Naive B cell (primary cell): ENCODE measurements around the gene POFUT2. TPM values are rescaled to one million over a fixed set of nuclear protein-coding genes. Genes with fewer than 3 reads are reported as not detected.
"Not testable (repeated sequence)": the region's sequence is repeated elsewhere in the genome, so short reads cannot be mapped to it uniquely, and the experiment has no call there.

Experiments used
- ATAC-seq, 2 donors: fragments of 150-1000 bp; cut with Tn5 transposase; 2 replicates each; pipeline ENCODE4 v1.10.0; 2021; ENCODE audit warnings: low read depth in 2 of 2, mild to moderate bottlenecking in 2 of 2, moderate library complexity in 2 of 2
- DNase-seq: peaks from one replicate; pipeline ENCODE4 v3.0.0; 2022
- H3K27ac Mint-ChIP-seq, 6 donors: one replicate each; pipeline ENCODE4 v1.8.0; 2020 to 2022; ENCODE audit warnings: mild to moderate bottlenecking in 6 of 6, mixed read lengths in 6 of 6, moderate library complexity in 5 of 6, inconsistent platforms in 2 of 6
- H3K27me3 Mint-ChIP-seq, 3 donors: one replicate each; pipeline ENCODE4 v1.8.0; 2021 to 2022; ENCODE audit warnings: mixed read lengths in 3 of 3, mild to moderate bottlenecking in 1 of 3
- H3K36me3 Mint-ChIP-seq, 2 donors: one replicate each; pipeline ENCODE4 v1.8.0; 2020 to 2022; ENCODE audit warnings: mixed read lengths in 2 of 2, inconsistent platforms in 1 of 2, mild to moderate bottlenecking in 1 of 2
- H3K4me1 Mint-ChIP-seq, 3 donors: one replicate each; pipeline ENCODE4 v1.8.0; 2020 to 2022; ENCODE audit warnings: mixed read lengths in 3 of 3, inconsistent platforms in 1 of 3, mild to moderate bottlenecking in 1 of 3, moderate library complexity in 1 of 3
- H3K4me3 Mint-ChIP-seq, 8 donors: one replicate each; pipeline ENCODE4 v1.8.0; 2020 to 2022; ENCODE audit warnings: mild to moderate bottlenecking in 8 of 8, mixed read lengths in 8 of 8, moderate library complexity in 8 of 8, inconsistent platforms in 2 of 8
- H3K9me3 Mint-ChIP-seq, 7 donors: one replicate each; pipeline ENCODE4 v1.8.0; 2020 to 2022; ENCODE audit warnings: mixed read lengths in 7 of 7, mild to moderate bottlenecking in 5 of 7, inconsistent platforms in 2 of 7, moderate library complexity in 1 of 7
- polyA plus RNA-seq, 6 donors: library from polyadenylated mRNA; unstranded; fragments of 300-500 nt; fragmentation: Illumina TruSeq; gene quantifications; one replicate each; pipeline ENCODE4 v1.2.3, GENCODE V29; 2021; ENCODE audit warnings: low read depth in 6 of 6

POFUT2 gene
- polyA plus RNA-seq, 6 donors from 2014 or later: 2.8 to 10.2 (median 5.2) TPM

- Mint-ChIP-seq H3K27me3 (peaks cover 7 to 50% (median 43%) of the 10 kb centered on the region in 3 donors), H3K4me1 (peaks cover 6 to 29% (median 7%) of the 10 kb centered on the region in 3 donors), H3K36me3 (no peaks in the 10 kb centered on the region), H3K27ac (peak overlapping the region in 1 of 6 donors; percentile 80), H3K9me3 (peaks cover 0 to 2% (median 0%) of the 10 kb centered on the region in 7 donors), H3K4me3 (peak overlapping the region in 3 of 8 donors; percentile 59 to 71 (median 67))
- ATAC-seq: no peak
- no peak for DNase-seq
Observed at GRCh38 chr21:45323487-45324311, 36.0 kb upstream of the POFUT2 start.

GRCh38 chr21:45322960-45323461 lies 35.3 kb upstream of the POFUT2 start:
- H3K36me3 Mint-ChIP-seq: no peaks in the 10 kb centered on the region
- H3K4me3 Mint-ChIP-seq: peak overlapping the region in 4 of 8 donors; percentile 22 to 71 (median 68)
- ATAC-seq (no peak), DNase-seq (no peak)
- H3K27me3 Mint-ChIP-seq: peaks cover 7 to 53% (median 44%) of the 10 kb centered on the region in 3 donors
- H3K27ac Mint-ChIP-seq: peak overlapping the region in 1 of 6 donors; percentile 82
- peaks cover 6 to 29% (median 7%) of the 10 kb centered on the region in 3 donors for H3K4me1 Mint-ChIP-seq
- H3K9me3 Mint-ChIP-seq: peaks cover 0 to 2% (median 0%) of the 10 kb centered on the region in 7 donors

- Mint-ChIP-seq H3K9me3 (peaks cover 0 to 2% (median 0%) of the 10 kb centered on the region in 7 donors), H3K27me3 (peaks cover 7 to 51% (median 43%) of the 10 kb centered on the region in 3 donors), H3K4me1 (peaks cover 6 to 28% (median 7%) of the 10 kb centered on the region in 3 donors), H3K36me3 (no peaks in the 10 kb centered on the region), H3K27ac (peak overlapping the region in 2 of 6 donors; percentile 48 to 87), H3K4me3 (peak overlapping the region in 7 of 8 donors; percentile 7 to 87 (median 69))
- peak; percentile 65 to 76 for ATAC-seq
- DNase-seq: peak; percentile 21
Observed at GRCh38 chr21:45322231-45322959, 34.7 kb upstream of the POFUT2 start.

GRCh38 chr21:45320261-45321025 lies 32.7 kb upstream of the POFUT2 start:
- peaks cover 0 to 3% (median 0%) of the 10 kb centered on the region in 7 donors for H3K9me3 Mint-ChIP-seq
- ATAC-seq: peak; percentile 16 to 24
- peak overlapping the region in 1 of 8 donors; percentile 6 for H3K4me3 Mint-ChIP-seq
- peaks cover 6 to 20% (median 7%) of the 10 kb centered on the region in 3 donors for H3K4me1 Mint-ChIP-seq
- H3K27me3 Mint-ChIP-seq: peaks cover 13 to 43% (median 41%) of the 10 kb centered on the region in 3 donors
- H3K36me3 Mint-ChIP-seq: no peaks in the 10 kb centered on the region
- no peak for DNase-seq
- no peak overlapping the region for H3K27ac Mint-ChIP-seq

- DNase-seq (no peak), ATAC-seq (no peak)
- H3K27ac Mint-ChIP-seq: no peak overlapping the region
- peaks cover 13 to 43% (median 41%) of the 10 kb centered on the region in 3 donors for H3K27me3 Mint-ChIP-seq
- H3K4me1 Mint-ChIP-seq: peaks cover 6 to 20% (median 7%) of the 10 kb centered on the region in 3 donors
- peaks cover 0 to 3% (median 0%) of the 10 kb centered on the region in 7 donors for H3K9me3 Mint-ChIP-seq
- H3K4me3 Mint-ChIP-seq: peak overlapping the region in 1 of 8 donors; percentile 6
- no peaks in the 10 kb centered on the region for H3K36me3 Mint-ChIP-seq
Observed at GRCh38 chr21:45319461-45320211, 31.9 kb upstream of the POFUT2 start.

- DNase-seq (no peak), ATAC-seq (no peak)
- H3K27ac Mint-ChIP-seq: peak overlapping the region in 1 of 6 donors; percentile 6
- peaks cover 6 to 20% (median 7%) of the 10 kb centered on the region in 3 donors for H3K4me1 Mint-ChIP-seq
- H3K4me3 Mint-ChIP-seq: no peak overlapping the region
- H3K36me3 Mint-ChIP-seq: no peaks in the 10 kb centered on the region
- H3K27me3 Mint-ChIP-seq: peaks cover 17 to 51% (median 33%) of the 10 kb centered on the region in 3 donors
- peaks cover 0 to 4% (median 0%) of the 10 kb centered on the region in 7 donors for H3K9me3 Mint-ChIP-seq
Observed at GRCh38 chr21:45318556-45319404, 31.1 kb upstream of the POFUT2 start.

GRCh38 chr21:45318146-45318555 lies 30.5 kb upstream of the POFUT2 start:
- Mint-ChIP-seq H3K27me3 (peaks cover 17 to 52% (median 27%) of the 10 kb centered on the region in 3 donors), H3K4me3 (no peak overlapping the region), H3K36me3 (no peaks in the 10 kb centered on the region), H3K4me1 (peaks cover 6 to 20% (median 7%) of the 10 kb centered on the region in 3 donors), H3K9me3 (peaks cover 0 to 5% (median 0%) of the 10 kb centered on the region in 7 donors), H3K27ac (no peak overlapping the region)
- DNase-seq (no peak), ATAC-seq (no peak)

GRCh38 chr21:45317398-45318145 lies 29.9 kb upstream of the POFUT2 start:
- Mint-ChIP-seq H3K4me3 (no peak overlapping the region), H3K27ac (no peak overlapping the region), H3K9me3 (peaks cover 0 to 5% (median 0%) of the 10 kb centered on the region in 7 donors), H3K36me3 (no peaks in the 10 kb centered on the region), H3K27me3 (peaks cover 20 to 52% (median 21%) of the 10 kb centered on the region in 3 donors), H3K4me1 (peaks cover 5 to 17% (median 7%) of the 10 kb centered on the region in 3 donors)
- ATAC-seq (no peak), DNase-seq (no peak)

GRCh38 chr21:45316871-45317397 lies 29.2 kb upstream of the POFUT2 start:
- peaks cover 0 to 10% (median under 1%) of the 10 kb centered on the region in 3 donors for H3K4me1 Mint-ChIP-seq
- H3K9me3 Mint-ChIP-seq: peaks cover 0 to 9% (median 3%) of the 10 kb centered on the region in 7 donors
- peak overlapping the region in 1 of 6 donors; percentile 18 for H3K27ac Mint-ChIP-seq
- H3K27me3 Mint-ChIP-seq: peaks cover 17 to 52% (median 21%) of the 10 kb centered on the region in 3 donors
- ATAC-seq: no peak
- no peak for DNase-seq
- no peak overlapping the region for H3K4me3 Mint-ChIP-seq
- H3K36me3 Mint-ChIP-seq: no peaks in the 10 kb centered on the region

- not testable (repeated sequence) for H3K4me3 Mint-ChIP-seq, H3K27ac Mint-ChIP-seq, DNase-seq, H3K36me3 Mint-ChIP-seq, H3K4me1 Mint-ChIP-seq, ATAC-seq
- H3K9me3 Mint-ChIP-seq: peaks cover 0 to 11% (median 7%) of the 10 kb centered on the region in 7 donors
- H3K27me3 Mint-ChIP-seq: peaks cover 22 to 57% (median 25%) of the 10 kb centered on the region in 3 donors
Observed at GRCh38 chr21:45315676-45316470, 28.2 kb upstream of the POFUT2 start.
